GM12873 (cell line): ENCODE measurements around the gene FAM184B.

Experiments used
- TF ChIP-seq, protein P1 (sequence below): IDR thresholded peaks from 2 replicates; pipeline ENCODE4 v1.5.1; 2012; ENCODE audit warnings: low read depth, mild to moderate bottlenecking, moderate library complexity, low read length, control low read depth; ENCODE audit not compliant: insufficient read depth; ENCODE audit errors: missing control alignments

FAM184B gene

DNA sequence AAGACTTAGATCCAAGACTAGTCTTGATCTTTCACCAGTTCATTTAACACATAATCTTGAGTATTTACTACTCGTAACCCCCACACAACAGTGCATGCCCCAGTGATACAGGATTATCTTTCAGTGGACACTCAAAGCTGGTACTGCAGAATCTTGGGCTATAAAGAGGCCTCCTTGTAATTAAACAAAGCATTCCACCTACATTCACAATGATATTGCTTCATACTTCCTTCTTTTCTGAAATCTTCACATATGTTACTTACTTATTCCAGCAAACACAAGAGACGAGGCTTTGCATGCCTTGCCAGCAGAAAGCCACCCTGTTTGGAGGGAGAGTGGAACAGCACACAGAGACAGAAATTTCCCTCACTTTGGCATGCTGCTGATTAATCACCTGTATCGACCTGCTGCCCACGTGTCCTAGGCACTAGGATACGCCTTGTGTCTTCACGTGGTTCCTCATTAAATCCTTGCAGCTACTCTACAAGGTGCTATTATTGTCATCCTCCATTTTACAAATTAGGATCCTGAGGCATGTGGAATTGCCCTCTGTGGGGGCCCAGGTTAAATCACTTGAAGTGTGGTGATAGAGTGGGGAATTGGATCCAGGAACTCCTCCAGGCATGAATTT, 77.3 kb downstream of the FAM184B start:
- TF ChIP-seq, protein P1, sequence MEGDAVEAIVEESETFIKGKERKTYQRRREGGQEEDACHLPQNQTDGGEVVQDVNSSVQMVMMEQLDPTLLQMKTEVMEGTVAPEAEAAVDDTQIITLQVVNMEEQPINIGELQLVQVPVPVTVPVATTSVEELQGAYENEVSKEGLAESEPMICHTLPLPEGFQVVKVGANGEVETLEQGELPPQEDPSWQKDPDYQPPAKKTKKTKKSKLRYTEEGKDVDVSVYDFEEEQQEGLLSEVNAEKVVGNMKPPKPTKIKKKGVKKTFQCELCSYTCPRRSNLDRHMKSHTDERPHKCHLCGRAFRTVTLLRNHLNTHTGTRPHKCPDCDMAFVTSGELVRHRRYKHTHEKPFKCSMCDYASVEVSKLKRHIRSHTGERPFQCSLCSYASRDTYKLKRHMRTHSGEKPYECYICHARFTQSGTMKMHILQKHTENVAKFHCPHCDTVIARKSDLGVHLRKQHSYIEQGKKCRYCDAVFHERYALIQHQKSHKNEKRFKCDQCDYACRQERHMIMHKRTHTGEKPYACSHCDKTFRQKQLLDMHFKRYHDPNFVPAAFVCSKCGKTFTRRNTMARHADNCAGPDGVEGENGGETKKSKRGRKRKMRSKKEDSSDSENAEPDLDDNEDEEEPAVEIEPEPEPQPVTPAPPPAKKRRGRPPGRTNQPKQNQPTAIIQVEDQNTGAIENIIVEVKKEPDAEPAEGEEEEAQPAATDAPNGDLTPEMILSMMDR, result no peak

DNA sequence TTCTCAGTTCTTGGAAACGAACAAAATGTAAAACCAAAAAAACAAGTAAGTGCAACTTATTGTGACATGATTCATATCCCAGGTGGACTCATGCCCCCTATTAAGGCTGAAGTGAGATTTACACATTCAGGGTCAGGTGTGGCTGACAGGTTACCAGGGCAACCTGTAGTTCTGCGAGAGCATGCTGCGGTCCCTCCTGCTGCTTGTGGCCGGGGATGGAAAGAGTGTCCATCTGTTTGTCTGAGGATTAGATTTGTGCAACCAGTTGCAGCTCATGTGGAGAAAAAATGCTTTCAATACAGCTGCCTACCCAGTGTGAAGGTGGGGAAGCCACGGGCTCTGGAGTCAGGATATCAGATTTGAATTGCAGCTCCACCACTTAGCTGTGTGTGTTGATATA, 78.8 kb downstream of the FAM184B start:
- TF ChIP-seq, protein P1, result no peak

DNA sequence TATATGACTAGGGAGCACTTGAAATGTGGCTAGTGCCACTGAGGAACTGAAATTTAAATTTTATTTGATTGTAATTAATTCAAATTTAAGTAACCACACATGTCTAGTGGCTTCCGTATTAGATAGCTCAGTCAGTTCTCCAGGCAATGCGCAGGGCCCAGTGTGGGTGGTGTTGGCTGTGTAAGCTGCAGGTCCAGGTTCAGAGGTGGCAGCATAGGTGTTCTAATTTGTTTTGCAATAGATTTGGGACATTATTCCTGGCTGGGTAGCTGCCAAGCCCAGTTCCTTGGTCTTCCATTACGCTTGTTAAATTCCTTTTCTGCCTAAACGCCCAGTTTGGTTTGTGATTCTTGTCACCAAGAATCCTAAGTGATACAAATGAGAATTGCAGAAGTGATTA, 79.5 kb downstream of the FAM184B start:
- TF ChIP-seq, protein P1, result no peak

DNA sequence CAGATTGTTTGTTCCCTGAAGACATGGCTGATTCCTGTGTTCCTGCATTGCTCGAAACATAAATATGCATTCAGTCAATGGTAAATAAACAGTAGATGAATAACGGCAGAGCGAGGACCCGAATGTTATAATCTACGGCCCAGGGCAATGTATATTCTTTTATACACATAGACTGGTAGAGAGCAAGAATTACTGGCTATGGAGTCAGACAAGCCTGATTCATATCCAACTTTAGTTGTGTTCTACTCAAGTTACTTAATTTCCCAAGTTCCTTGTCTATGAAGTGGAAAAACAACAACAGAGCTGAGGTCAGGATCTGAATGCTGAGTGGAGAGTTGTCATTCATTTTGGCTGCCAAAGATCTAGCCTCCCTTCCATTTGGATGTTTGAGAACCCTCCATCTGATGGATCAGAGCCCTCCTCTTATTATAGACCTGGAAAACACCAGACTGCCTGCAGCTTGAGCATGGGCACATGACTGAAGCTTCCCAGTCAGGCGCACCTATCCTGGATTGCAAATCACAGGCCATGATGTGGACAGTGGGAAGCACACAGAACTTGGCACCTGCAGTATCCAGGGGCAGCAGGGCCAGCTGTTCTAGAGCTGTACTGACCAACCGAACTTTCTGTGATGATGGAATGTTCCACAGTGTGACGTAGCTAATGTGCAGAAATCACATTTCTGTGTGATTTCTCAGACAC, 80.1 kb downstream of the FAM184B start:
- TF ChIP-seq, protein P1, result no peak

DNA sequence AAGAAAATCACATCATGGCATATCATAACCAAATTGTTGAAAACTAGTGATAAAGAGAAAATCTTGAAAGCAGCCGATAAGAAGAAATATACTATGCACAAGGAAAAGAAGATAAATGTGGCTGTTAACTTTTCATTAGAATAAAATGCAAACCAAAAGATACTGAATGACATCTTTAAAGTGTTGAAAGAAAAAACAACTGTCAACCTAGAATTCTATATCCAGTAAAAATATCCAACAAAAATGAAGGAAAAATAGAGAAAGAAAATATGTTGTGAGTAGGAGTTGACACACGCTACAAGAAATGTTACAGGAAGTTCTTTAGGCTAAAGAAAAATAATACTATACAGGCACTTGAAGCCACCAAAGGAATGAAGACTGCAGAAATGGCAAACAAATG, 82.0 kb downstream of the FAM184B start:
- TF ChIP-seq, protein P1, result no peak

DNA sequence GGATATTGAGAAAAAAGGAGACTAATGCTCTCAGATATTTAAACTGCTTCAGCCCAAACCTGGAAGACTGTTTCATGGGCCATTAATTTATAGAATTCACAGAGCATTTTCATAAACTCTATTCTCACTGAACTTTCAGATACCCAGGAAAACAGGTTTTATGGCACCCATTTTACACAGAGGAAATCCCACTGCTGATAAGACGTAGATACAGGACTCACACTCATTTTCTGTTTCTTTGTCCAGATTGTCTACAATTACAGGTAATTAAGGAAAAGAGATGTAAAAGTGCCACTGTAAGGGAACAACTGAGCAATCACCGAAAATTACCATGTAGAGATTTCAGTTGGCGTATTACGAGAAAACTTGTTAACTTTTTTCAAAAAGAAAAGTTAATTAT, 83.3 kb downstream of the FAM184B start:
- TF ChIP-seq, protein P1, result no peak

DNA sequence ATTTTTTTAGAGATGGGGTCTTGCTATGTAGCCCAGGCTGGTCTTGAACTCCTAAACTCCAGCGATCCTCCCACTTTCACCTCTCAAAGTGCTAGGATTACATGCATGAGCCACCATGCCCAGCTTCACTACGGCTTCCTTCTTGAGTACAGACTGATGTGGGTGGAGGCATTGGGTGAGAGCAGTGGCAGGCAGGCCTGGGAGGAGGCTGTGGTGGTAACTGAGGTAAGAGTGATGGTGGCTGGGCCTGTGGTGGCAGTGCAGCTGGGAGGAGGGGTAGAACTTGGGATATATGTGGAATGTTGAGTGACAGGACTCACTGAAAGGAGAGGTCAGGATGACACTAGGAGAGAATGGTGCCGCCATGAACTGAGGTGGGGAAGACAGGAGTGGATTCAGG, 86.1 kb downstream of the FAM184B start:
- TF ChIP-seq, protein P1, result no peak
